B cell (primary cell): ENCODE results near the gene MS4A3. TPM values are rescaled to one million over a fixed set of nuclear protein-coding genes. Genes with fewer than 3 reads are reported as not detected.

Source experiments
- ATAC-seq: fragments of 200-7000 bp; cut with Tn5 transposase; one replicate; pipeline ENCODE4 v1.10.0; 2021; ENCODE audit warnings: low read depth, mild to moderate bottlenecking, moderate number of reproducible peaks, moderate library complexity
- CTCF ChIA-PET: fragments of 350-600 bp; sonication (Branson Sonifier 250); formaldehyde crosslinking; loops from one replicate; lab custom pipeline; 2021; ENCODE audit warnings: antibody characterized with exemption, inconsistent platforms; lab: Charles Lee
- POLR2A ChIA-PET: fragments of 350-600 bp; sonication (Branson Sonifier 250); formaldehyde crosslinking; loops from one replicate; lab custom pipeline; 2021; ENCODE audit warnings: antibody characterized with exemption; lab: Charles Lee
- DNase-seq: peaks from one replicate; pipeline ENCODE4 v3.0.0; 2013
- H2AFZ ChIP-seq: 2 replicates; pipeline ENCODE4 v1.6.1; 2012; ENCODE audit warnings: mild to moderate bottlenecking, low read depth, low read length; ENCODE audit not compliant: insufficient read depth, poor library complexity, severe bottlenecking
- H3K27ac ChIP-seq, 2 donors: 1 replicate in 1 of 2; 2 replicates in 1 of 2; pipeline ENCODE4 v1.5.1; 2012 to 2013; ENCODE audit warnings: low read length in 2 of 2, mild to moderate bottlenecking in 2 of 2, moderate library complexity in 1 of 2
- H3K27me3 ChIP-seq, 4 experiments: fragments of 200-600 bp in 1 of 4; sonication (generic) in 1 of 4; replicated peaks in 1 of 4; 1 replicate in 2 of 4; 2 replicates in 2 of 4; pipeline versions ENCODE4 v1.6.1 to v1.7.0; 2013 to 2016; ENCODE audit warnings: low read length in 3 of 4, mild to moderate bottlenecking in 2 of 4, mixed read lengths in 1 of 4, moderate library complexity in 1 of 4; ENCODE audit not compliant: insufficient read depth in 4 of 4, control insufficient read depth in 3 of 4; ENCODE audit errors: control extremely low read depth in 1 of 4
- H3K36me3 ChIP-seq, 2 experiments: replicated peaks in 1 of 2; 1 replicate in 1 of 2; 2 replicates in 1 of 2; pipeline versions ENCODE4 v1.6.1 to v1.7.1; 2013; ENCODE audit warnings: low read length in 1 of 2; ENCODE audit not compliant: insufficient read depth in 2 of 2, control insufficient read depth in 1 of 2; ENCODE audit errors: control extremely low read depth in 1 of 2, extremely low read depth in 1 of 2
- H3K4me1 ChIP-seq, 2 donors: fragments of 200-600 bp in 1 of 2; sonication (generic) in 1 of 2; 1 replicate in 1 of 2; 2 replicates in 1 of 2; pipeline versions ENCODE4 v1.5.1 to v1.6.1; 2013 to 2017; ENCODE audit warnings: low read length in 2 of 2; ENCODE audit not compliant: control insufficient read depth in 2 of 2, insufficient read depth in 2 of 2
- H3K4me2 ChIP-seq: replicated peaks from 2 replicates; pipeline ENCODE3; 2012; ENCODE audit warnings: mild to moderate bottlenecking, low read depth, low read length; ENCODE audit not compliant: poor library complexity, severe bottlenecking
- H3K4me3 ChIP-seq, 5 experiments: fragments of 200-600 bp in 1 of 5; sonication (generic) in 1 of 5; 1 replicate in 3 of 5; 2 replicates in 2 of 5; pipeline versions ENCODE4 v1.5.1 to v1.7.0; 2011 to 2016; ENCODE audit warnings: low read length in 4 of 5, mild to moderate bottlenecking in 4 of 5, low read depth in 2 of 5, control low read depth in 1 of 5, moderate library complexity in 1 of 5; ENCODE audit not compliant: insufficient read depth in 1 of 5; ENCODE audit errors: control extremely low read depth in 1 of 5, extremely low read depth in 1 of 5
- H3K79me2 ChIP-seq: fragments of 200-600 bp; sonication (generic); one replicate; pipeline ENCODE4 v1.6.0; 2016; ENCODE audit warnings: low read length; ENCODE audit not compliant: control insufficient read depth, insufficient read depth
- H3K9ac ChIP-seq: fragments of 200-600 bp; sonication (generic); 2 replicates; pipeline ENCODE4 v1.6.1; 2017; ENCODE audit warnings: mild to moderate bottlenecking, low read length, moderate library complexity
- H3K9me3 ChIP-seq, 3 donors: one replicate each; pipeline versions ENCODE4 v1.6.1 to v1.7.1; 2013; ENCODE audit warnings: low read length in 2 of 3; ENCODE audit not compliant: control insufficient read depth in 2 of 3, insufficient read depth in 1 of 3; ENCODE audit errors: control extremely low read depth in 1 of 3
- H4K20me1 ChIP-seq: 2 replicates; pipeline ENCODE4 v1.6.0; 2012; ENCODE audit warnings: mild to moderate bottlenecking, low read length; ENCODE audit not compliant: insufficient read depth, control insufficient read depth, poor library complexity, severe bottlenecking
- H3K27ac Mint-ChIP-seq: one replicate; pipeline ENCODE4 v1.8.0; 2021; ENCODE audit warnings: mixed read lengths
- H3K27me3 Mint-ChIP-seq: one replicate; pipeline ENCODE4 v1.8.0; 2021; ENCODE audit warnings: mixed read lengths
- H3K4me1 Mint-ChIP-seq: one replicate; pipeline ENCODE4 v1.8.0; 2021; ENCODE audit warnings: mixed read lengths
- H3K4me3 Mint-ChIP-seq: one replicate; pipeline ENCODE4 v1.8.0; 2021; ENCODE audit warnings: mixed read lengths
- H3K9me3 Mint-ChIP-seq: one replicate; pipeline ENCODE4 v1.8.0; 2022; ENCODE audit warnings: mixed read lengths; ENCODE audit not compliant: insufficient read depth
- CTCF ChIP-seq: fragments of 200-600 bp; IDR thresholded peaks from one replicate; pipeline ENCODE4 v1.8.0; 2022; ENCODE audit warnings: antibody characterized with exemption, mild to moderate bottlenecking
- EZH2 ChIP-seq: IDR thresholded peaks from 2 replicates; pipeline ENCODE4 v1.6.1; 2012; ENCODE audit warnings: borderline replicate concordance, low read depth, mild to moderate bottlenecking, moderate library complexity, low read length; ENCODE audit not compliant: insufficient read depth, poor library complexity, severe bottlenecking
- WGBS: methylation state at CpG from one replicate; pipeline ENCODE4 v1.1.5; 2013; ENCODE audit warnings: missing lambda C conversion rate; ENCODE audit not compliant: insufficient coverage; 5-methylcytosine and 5-hydroxymethylcytosine counted together
- intact Hi-C: fragments of 100-400 bp; cut with micrococcal nuclease; formaldehyde crosslinking; loops from one replicate; pipeline ENCODE4 v1.10.0; 2022
- polyA plus RNA-seq: library from polyadenylated mRNA; depleted of rRNA; stranded (reverse); fragments of >200 nt; gene quantifications from 2 replicates; pipeline ENCODE4 v1.2.3, GENCODE V29; 2012
- total RNA-seq, 2 donors: library from RNA; stranded (reverse); fragments of 120-200 nt in 1 of 2; gene quantifications; 1 replicate in 1 of 2; 2 replicates in 1 of 2; pipeline versions ENCODE4 v1.2.3 to v1.2.4, GENCODE V29; 2013 to 2022

Gene MS4A3
- total and polyA plus RNA-seq, 2 donors (not counting 1 experiment from before 2014, with no cell fraction given): not detected

- Mint-ChIP-seq H3K27ac (no peak overlapping the region), H3K27me3 (peaks cover 47% of the 10 kb centered on the region), H3K4me3 (no peak overlapping the region), H3K4me1 (peaks cover 3% of the 10 kb centered on the region), H3K9me3 (no peaks in the 10 kb centered on the region)
- Histone ChIP-seq H3K9ac (no peak overlapping the region), H3K36me3 (no peaks in the 10 kb centered on the region), H3K4me1 (no peaks in the 10 kb centered on the region), H3K27me3 (peaks cover 0 to 9% (median 1%) of the 10 kb centered on the region in 4 experiments), H3K27ac (no peak overlapping the region), H3K4me3 (no peak overlapping the region), H3K9me3 (no peaks in the 10 kb centered on the region), H3K79me2 (no peaks in the 10 kb centered on the region), H3K4me2 (no peak overlapping the region), H2AFZ (no peak overlapping the region), H4K20me1 (no peaks in the 10 kb centered on the region)
- ChIA-PET POLR2A (no interaction called here), CTCF (no interaction called here)
- intact Hi-C loops: no loop called here
- WGBS: no CpG with 5 or more reads among the region's 1 CpG
- no peak for DNase-seq
- TF ChIP-seq EZH2 (no peak), CTCF (no peak)
- no peak for ATAC-seq
Measured at GRCh38 chr11:60087239-60087638, 30.8 kb downstream of the MS4A3 start.

GRCh38 chr11:60088364-60088763, 31.9 kb downstream of the MS4A3 start, which contains the start of gene MS4A2:
MS4A2 (plus strand) TSS chr11:60088664; CDS start chr11:60088766, 102 bp downstream.
- Histone ChIP-seq H3K27ac (no peak within 1 kb of the TSS), H4K20me1 (no peaks in the 10 kb centered on the region), H3K79me2 (no peaks in the 10 kb centered on the region), H3K4me1 (no peaks in the 10 kb centered on the region), H2AFZ (no peak within 1 kb of the TSS), H3K4me3 (no peak within 1 kb of the TSS), H3K9me3 (no peaks in the 10 kb centered on the region), H3K9ac (no peak within 1 kb of the TSS), H3K36me3 (no peaks in the 10 kb centered on the region), H3K27me3 (peaks cover 0 to 9% (median 1%) of the 10 kb centered on the region in 4 experiments), H3K4me2 (no peak within 1 kb of the TSS)
- no CpG with 5 or more reads among the region's 1 CpG for WGBS
- no peak for TF ChIP-seq EZH2
- TF ChIP-seq CTCF: no peak
- peaks cover 47% of the 10 kb centered on the region for H3K27me3 Mint-ChIP-seq
- intact Hi-C loops: no loop called here
- H3K27ac Mint-ChIP-seq: no peak within 1 kb of the TSS
- no peaks in the 10 kb centered on the region for H3K9me3 Mint-ChIP-seq
- H3K4me3 Mint-ChIP-seq: no peak within 1 kb of the TSS
- DNase-seq: no peak
- ChIA-PET POLR2A (no interaction called here), CTCF (interaction anchor here (0.6 kb wide), 1 partner anchor 12 kb away, joined by 3 read pairs; no protein-coding TSS in a partner anchor)
- ATAC-seq: no peak
- peaks cover 3% of the 10 kb centered on the region for H3K4me1 Mint-ChIP-seq
